Lower leg skin (tissue), 3 donors: ENCODE results near the gene TBX6.

Experiments used
- POLR2A ChIP-seq, 2 donors: fragments of 450-650 bp; IDR thresholded peaks; one replicate each; pipeline ENCODE4 v1.6.1; 2016 to 2017; ENCODE audit warnings: antibody characterized with exemption in 2 of 2, mild to moderate bottlenecking in 1 of 2, moderate library complexity in 1 of 2
- TF ChIP-seq, protein P1 (sequence below), 3 donors: fragments of 450-650 bp; IDR thresholded peaks; one replicate each; pipeline ENCODE4 v1.5.1; 2016; ENCODE audit warnings: antibody characterized with exemption in 3 of 3, mild to moderate bottlenecking in 3 of 3, moderate library complexity in 2 of 3

DNA sequence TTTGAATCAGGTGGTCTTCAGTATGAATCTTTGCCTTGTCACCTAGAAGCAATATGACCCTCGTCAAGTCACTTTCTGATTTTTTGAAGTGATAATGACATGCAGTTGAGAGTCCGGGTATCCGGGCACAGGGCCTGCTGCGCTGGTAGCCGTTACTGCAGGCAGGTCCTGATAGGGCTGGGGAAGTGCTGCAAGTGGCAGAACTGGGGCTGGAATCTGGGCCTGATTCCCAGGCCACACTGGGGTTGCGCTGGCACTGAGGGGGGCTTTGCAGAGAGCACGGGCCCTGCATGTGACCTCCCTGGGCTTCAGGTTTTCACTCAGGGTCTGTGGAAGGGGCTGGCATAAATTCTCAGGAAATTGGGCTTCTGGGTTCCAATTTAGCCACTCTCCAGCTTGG lies 13.0 kb downstream of the TBX6 start:
- TF ChIP-seq, protein P1, sequence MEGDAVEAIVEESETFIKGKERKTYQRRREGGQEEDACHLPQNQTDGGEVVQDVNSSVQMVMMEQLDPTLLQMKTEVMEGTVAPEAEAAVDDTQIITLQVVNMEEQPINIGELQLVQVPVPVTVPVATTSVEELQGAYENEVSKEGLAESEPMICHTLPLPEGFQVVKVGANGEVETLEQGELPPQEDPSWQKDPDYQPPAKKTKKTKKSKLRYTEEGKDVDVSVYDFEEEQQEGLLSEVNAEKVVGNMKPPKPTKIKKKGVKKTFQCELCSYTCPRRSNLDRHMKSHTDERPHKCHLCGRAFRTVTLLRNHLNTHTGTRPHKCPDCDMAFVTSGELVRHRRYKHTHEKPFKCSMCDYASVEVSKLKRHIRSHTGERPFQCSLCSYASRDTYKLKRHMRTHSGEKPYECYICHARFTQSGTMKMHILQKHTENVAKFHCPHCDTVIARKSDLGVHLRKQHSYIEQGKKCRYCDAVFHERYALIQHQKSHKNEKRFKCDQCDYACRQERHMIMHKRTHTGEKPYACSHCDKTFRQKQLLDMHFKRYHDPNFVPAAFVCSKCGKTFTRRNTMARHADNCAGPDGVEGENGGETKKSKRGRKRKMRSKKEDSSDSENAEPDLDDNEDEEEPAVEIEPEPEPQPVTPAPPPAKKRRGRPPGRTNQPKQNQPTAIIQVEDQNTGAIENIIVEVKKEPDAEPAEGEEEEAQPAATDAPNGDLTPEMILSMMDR (IDR thresholded peaks at IDR 0.05): no peak
- TF ChIP-seq POLR2A (IDR thresholded peaks at IDR 0.05): no peak
